ENCODE data around the gene DNAJC27. TPM values are rescaled to one million over a fixed set of nuclear protein-coding genes. Genes with fewer than 3 reads are reported as not detected.

Gene DNAJC27
- polyA plus RNA-seq, 1 of the 3 experiments (the other 2 are of a cell fraction) = 2.4 TPM

GRCh38 chr2:24958411-24958935 lies 13.3 kb downstream of the DNAJC27 start:
- TF ChIP-seq FOSL2 (IDR thresholded peaks at IDR 0.05; ENCODE audit: borderline replicate concordance, low read depth) = no peak
- no peak for TF ChIP-seq IRF3 (IDR thresholded peaks at IDR 0.05; ENCODE audit: low read depth, low read length)
- TF ChIP-seq MEF2A (IDR thresholded peaks at IDR 0.05; ENCODE audit: borderline replicate concordance, low read depth) = no peak
- no peak for TF ChIP-seq ZBTB33 (IDR thresholded peaks at IDR 0.05; ENCODE audit: borderline replicate concordance, low read depth)
- no peak for TF ChIP-seq EP300 (IDR thresholded peaks at IDR 0.05; ENCODE audit: borderline replicate concordance in 1 of 2, low read depth in 1 of 2, low read length in 1 of 2)
- TF ChIP-seq RAD21 (IDR thresholded peaks at IDR 0.05; ENCODE audit: low read length) = no peak
- TF ChIP-seq MAX (IDR thresholded peaks at IDR 0.05; ENCODE audit: low read depth) = no peak
- no peak for TF ChIP-seq EZH2phosphoT487 (IDR thresholded peaks at IDR 0.05; ENCODE audit: borderline replicate concordance, low read depth)
- TF ChIP-seq USF2 (IDR thresholded peaks at IDR 0.05; ENCODE audit: borderline replicate concordance, low read depth, low read length) = no peak
- no peak for TF ChIP-seq JUND (IDR thresholded peaks at IDR 0.05)
- TF ChIP-seq RCOR1 (IDR thresholded peaks at IDR 0.05; ENCODE audit: low read length) = no peak
- no peak for TF ChIP-seq RFX5 (IDR thresholded peaks at IDR 0.05; ENCODE audit: low read length)
- TF ChIP-seq FOXM1 (IDR thresholded peaks at IDR 0.05; ENCODE audit: low read depth) = no peak
- TF ChIP-seq RXRA (IDR thresholded peaks at IDR 0.05; ENCODE audit: borderline replicate concordance, low read depth) = no peak
- no peak for TF ChIP-seq GATA2 (CRISPR knock-in tag; IDR thresholded peaks at IDR 0.05)
- no peak for TF ChIP-seq TAF1 (IDR thresholded peaks at IDR 0.05; ENCODE audit: borderline replicate concordance, low read depth, low read length)
- TF ChIP-seq YY1 (IDR thresholded peaks at IDR 0.05; ENCODE audit: low read depth) = no peak
- no peak overlapping the region for H3K4me3 ChIP-seq (ENCODE audit: low read depth in 2 of 2, low read length in 1 of 2)
- H3K9ac ChIP-seq = no peak overlapping the region
- no peak overlapping the region for H2AFZ ChIP-seq (ENCODE audit: low read depth)
- no peaks in the 10 kb centered on the region for H3K9me2 ChIP-seq
- H3K4me1 ChIP-seq (ENCODE audit: control insufficient read depth in 1 of 2, insufficient read depth in 2 of 2, low read depth in 1 of 2, low read length in 1 of 2) = no peaks in the 10 kb centered on the region
- peaks cover 10% of the 10 kb centered on the region for H3K9me3 ChIP-seq
- no peak overlapping the region for H3K4me2 ChIP-seq
- peaks cover 69 to 85% of the 10 kb centered on the region in 2 experiments for H3K36me3 ChIP-seq (replicated peaks in 1 of 2; ENCODE audit: control insufficient read depth in 1 of 2, insufficient read depth in 2 of 2, low read length in 1 of 2)
- H3K79me2 ChIP-seq (ENCODE audit: insufficient read depth) = no peaks in the 10 kb centered on the region; the same call in 1 of the 2 replicates
- 96% methylated on average over 3 of the region's 3 CpGs for WGBS (ENCODE audit: low lambda C conversion rate)
- no peak overlapping the region for H3K27ac ChIP-seq (ENCODE audit: low read depth in 2 of 2, low read length in 1 of 2)
- no peaks in the 10 kb centered on the region for H4K20me1 ChIP-seq (ENCODE audit: insufficient read depth)
- H3F3A ChIP-seq (replicated peaks; ENCODE audit: insufficient read depth) = no peaks in the 10 kb centered on the region
- DNase-seq = no peak
- ChIA-PET POLR2A (no interaction called here), CTCF (interaction anchor here (0.6 to 1.4 kb wide), 3 partner anchors 10 to 522 kb away, joined by 3 to 6 read pairs (median 3); no protein-coding TSS in a partner anchor)
- no peaks in the 10 kb centered on the region for H3K27me3 ChIP-seq (ENCODE audit: insufficient read depth)
